A673 (cell line): ENCODE results near the gene GSTM5. TPM values are rescaled to one million over a fixed set of nuclear protein-coding genes. Genes with fewer than 3 reads are reported as not detected.
"Not testable (repeated sequence)": the region's sequence is repeated elsewhere in the genome, so short reads cannot be mapped to it uniquely, and the experiment has no call there.

ENCODE experiments used
- BruUV-seq: library from RNA; stranded (reverse); fragments of 400-500 nt; replicated peaks from 2 replicates; lab custom pipeline; 2021; lab: Mats Ljungman, UMichigan
- CTCF ChIA-PET: fragments of 300-600 bp; sonication (Branson Sonifier 250); formaldehyde crosslinking; loops from one replicate; lab custom pipeline; 2022; ENCODE audit warnings: antibody characterized with exemption; lab: Charles Lee
- POLR2A ChIA-PET: fragments of 300-600 bp; sonication (Branson Sonifier 250); formaldehyde crosslinking; loops from one replicate; lab custom pipeline; 2022; ENCODE audit warnings: antibody characterized with exemption; ENCODE audit not compliant: low non-redundant PET; lab: Charles Lee
- DNase-seq: peaks from one replicate; pipeline ENCODE4 v3.0.0-alpha.2; 2015; ENCODE audit warnings: low spot score
- H3K27ac ChIP-seq: fragments of 200-600 bp; sonication (generic); 2 replicates; pipeline ENCODE4 v1.5.1; 2016; ENCODE audit warnings: mixed run types, low read depth, mild to moderate bottlenecking, mixed read lengths, antibody characterized with exemption, low read length; ENCODE audit not compliant: poor library complexity, severe bottlenecking
- H3K27me3 ChIP-seq: fragments of 200-600 bp; sonication (generic); replicated peaks from 2 replicates; pipeline ENCODE4 v1.6.1; 2017; ENCODE audit warnings: mixed run types, low read depth, mild to moderate bottlenecking, mixed read lengths, antibody characterized with exemption, low read length; ENCODE audit not compliant: insufficient read depth, poor library complexity
- H3K36me3 ChIP-seq: fragments of 200-600 bp; sonication (generic); 2 replicates; pipeline ENCODE4 v1.6.1; 2016; ENCODE audit warnings: mixed run types, mild to moderate bottlenecking, mixed read lengths, antibody characterized with exemption, low read length; ENCODE audit not compliant: insufficient read depth, poor library complexity, severe bottlenecking
- H3K4me1 ChIP-seq: fragments of 200-600 bp; sonication (generic); 2 replicates; pipeline ENCODE4 v1.6.1; 2017; ENCODE audit warnings: mixed run types, mild to moderate bottlenecking, mixed read lengths, antibody characterized with exemption, low read length; ENCODE audit not compliant: insufficient read depth, poor library complexity, severe bottlenecking
- H3K4me3 ChIP-seq: fragments of 200-600 bp; sonication (generic); 2 replicates; pipeline ENCODE4 v1.5.1; 2016; ENCODE audit warnings: low read depth, mixed run types, mild to moderate bottlenecking, mixed read lengths, low read length; ENCODE audit not compliant: poor library complexity, severe bottlenecking
- H3K9me3 ChIP-seq: fragments of 200-600 bp; sonication (generic); 2 replicates; pipeline ENCODE4 v1.6.1; 2016; ENCODE audit warnings: mixed run types, low read depth, mild to moderate bottlenecking, mixed read lengths, antibody characterized with exemption, low read length; ENCODE audit not compliant: poor library complexity, severe bottlenecking
- EZH2 ChIP-seq: fragments of 200-600 bp; sonication (generic); IDR thresholded peaks from 2 replicates; pipeline ENCODE4 v1.6.1; 2017; ENCODE audit warnings: borderline replicate concordance, low read depth, mild to moderate bottlenecking, mixed read lengths, antibody characterized with exemption, low read length; ENCODE audit not compliant: poor library complexity, severe bottlenecking
- intact Hi-C: fragments of 100-400 bp; cut with micrococcal nuclease; formaldehyde crosslinking; loops from one replicate; pipeline ENCODE4 v1.10.0; 2022; ENCODE audit not compliant: unreplicated experiment
- total RNA-seq: library from RNA; stranded (reverse); gene quantifications from 2 replicates; pipeline ENCODE4 v1.2.3, GENCODE V29; 2021
- TF ChIP-seq, protein P1 (sequence below): fragments of 300-800, 200-600 bp; sonication (generic); conservative IDR thresholded peaks from 2 replicates; pipeline ENCODE4 v1.5.1; 2017; ENCODE audit warnings: low read depth, mild to moderate bottlenecking, antibody characterized with exemption, low read length, moderate library complexity, mixed read lengths

The GSTM5 gene
- total RNA-seq, 1 experiment from 2014 or later: 0.43 TPM

DNA sequence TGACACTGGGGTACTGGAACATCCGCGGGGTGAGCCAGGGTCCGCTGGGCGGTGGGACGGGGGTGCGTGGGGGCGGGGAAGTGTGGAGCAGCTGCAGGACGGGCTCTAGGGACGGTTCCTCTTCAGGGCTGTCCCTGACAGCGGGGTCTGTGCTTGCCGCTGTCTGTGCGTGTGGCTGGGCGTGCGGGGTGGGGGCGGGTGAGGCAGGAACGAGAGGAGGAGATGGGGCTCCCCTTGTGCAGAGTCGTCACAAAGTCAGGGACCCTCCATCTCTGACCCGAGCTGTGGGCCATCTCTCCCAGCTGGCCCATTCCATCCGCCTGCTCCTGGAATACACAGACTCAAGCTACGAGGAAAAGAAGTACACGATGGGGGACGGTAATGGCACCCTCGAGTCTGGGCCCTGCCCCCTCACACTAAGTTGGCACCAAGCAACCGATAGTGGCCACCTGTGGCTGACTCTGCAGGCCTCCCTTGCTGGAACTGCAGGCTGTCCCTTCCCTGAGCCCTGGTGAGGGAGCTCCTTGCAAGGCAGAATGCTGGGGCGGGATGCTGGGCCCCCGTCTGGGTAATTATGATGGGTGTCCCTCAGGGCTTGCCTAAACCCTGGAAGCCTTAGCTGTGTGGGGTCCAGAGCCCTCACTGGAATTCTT lies 43.8 kb upstream of the GSTM5 start:
- POLR2A ChIA-PET: no interaction called here
- intact Hi-C loops: no loop called here
- TF ChIP-seq, protein P1, sequence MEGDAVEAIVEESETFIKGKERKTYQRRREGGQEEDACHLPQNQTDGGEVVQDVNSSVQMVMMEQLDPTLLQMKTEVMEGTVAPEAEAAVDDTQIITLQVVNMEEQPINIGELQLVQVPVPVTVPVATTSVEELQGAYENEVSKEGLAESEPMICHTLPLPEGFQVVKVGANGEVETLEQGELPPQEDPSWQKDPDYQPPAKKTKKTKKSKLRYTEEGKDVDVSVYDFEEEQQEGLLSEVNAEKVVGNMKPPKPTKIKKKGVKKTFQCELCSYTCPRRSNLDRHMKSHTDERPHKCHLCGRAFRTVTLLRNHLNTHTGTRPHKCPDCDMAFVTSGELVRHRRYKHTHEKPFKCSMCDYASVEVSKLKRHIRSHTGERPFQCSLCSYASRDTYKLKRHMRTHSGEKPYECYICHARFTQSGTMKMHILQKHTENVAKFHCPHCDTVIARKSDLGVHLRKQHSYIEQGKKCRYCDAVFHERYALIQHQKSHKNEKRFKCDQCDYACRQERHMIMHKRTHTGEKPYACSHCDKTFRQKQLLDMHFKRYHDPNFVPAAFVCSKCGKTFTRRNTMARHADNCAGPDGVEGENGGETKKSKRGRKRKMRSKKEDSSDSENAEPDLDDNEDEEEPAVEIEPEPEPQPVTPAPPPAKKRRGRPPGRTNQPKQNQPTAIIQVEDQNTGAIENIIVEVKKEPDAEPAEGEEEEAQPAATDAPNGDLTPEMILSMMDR: no peak
- no peak for TF ChIP-seq EZH2

GRCh38 chr1:109669246-109669948 lies 42.7 kb upstream of the GSTM5 start:
- Histone ChIP-seq H3K4me3 (no peak overlapping the region), H3K9me3 (no peaks in the 10 kb centered on the region), H3K4me1 (peaks cover 12% of the 10 kb centered on the region), H3K36me3 (no peaks in the 10 kb centered on the region), H3K27me3 (no peaks in the 10 kb centered on the region), H3K27ac (no peak overlapping the region)
- BruUV-seq: no TSS peak
- TF ChIP-seq, protein P1: no peak
- no peak for TF ChIP-seq EZH2
- intact Hi-C loops: no loop called here
- ChIA-PET POLR2A (no interaction called here), CTCF (no interaction called here)
- DNase-seq: peak; percentile 0

More for the DNA sequence above, 43.8 kb upstream of the GSTM5 start:
- CTCF ChIA-PET: interaction anchor here (0.6 kb wide), 1 partner anchor 24 kb away, joined by 4 read pairs; no protein-coding TSS in a partner anchor
- H3K9me3 ChIP-seq: no peaks in the 10 kb centered on the region
- DNase-seq: peak; percentile 2
- H3K4me1 ChIP-seq: peaks cover 12% of the 10 kb centered on the region
- no peaks in the 10 kb centered on the region for H3K36me3 ChIP-seq
- H3K27ac ChIP-seq: peak overlapping the region; percentile 11
- BruUV-seq: no TSS peak
- peak overlapping the region; percentile 57 for H3K4me3 ChIP-seq
- no peaks in the 10 kb centered on the region for H3K27me3 ChIP-seq

DNA sequence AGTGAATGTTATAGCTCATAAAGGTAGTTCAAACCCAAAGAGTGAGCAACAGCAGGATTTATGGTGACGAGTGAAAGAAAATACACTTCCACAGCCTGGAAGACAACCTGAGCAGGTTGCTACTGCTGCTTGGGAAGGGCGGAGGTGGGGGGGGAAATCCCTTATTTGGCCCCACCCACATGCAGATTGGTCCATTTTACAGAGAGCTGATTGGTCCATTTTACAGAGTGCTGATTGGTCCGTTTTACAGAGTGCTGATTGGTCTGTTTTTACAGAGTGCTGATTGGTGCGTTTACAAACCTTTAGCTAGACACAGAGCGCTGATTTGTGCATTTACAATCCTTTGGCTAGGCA lies 42.1 kb upstream of the GSTM5 start:
- DNase-seq, H3K27me3 ChIP-seq, H3K36me3 ChIP-seq, BruUV-seq, POLR2A ChIA-PET, H3K27ac ChIP-seq, CTCF ChIA-PET, intact Hi-C loops, H3K9me3 ChIP-seq, H3K4me3 ChIP-seq: not testable (repeated sequence)
- H3K4me1 ChIP-seq: peaks cover 12% of the 10 kb centered on the region
